Endothelial cell of hepatic sinusoid (primary cell): Measurements from ENCODE around the gene C11orf68.

ENCODE experiments used
- in situ Hi-C: cut with HindIII; loops from 2 replicates; pipeline ENCODE4 v1.10.0; 2017; ENCODE audit warnings: low sequenced_read_pairs

C11orf68 gene

GRCh38 chr11:65915101-65915820 lies 3.6 kb downstream of the C11orf68 start:
- in situ Hi-C loops, result no loop called here

GRCh38 chr11:65912845-65913244 lies 6.0 kb downstream of the C11orf68 start:
- in situ Hi-C loops, result no loop called here

- in situ Hi-C loops, result no loop called here
These were observed 6.9 kb downstream of the C11orf68 start for GRCh38 chr11:65911682-65912568.

GRCh38 chr11:65907878-65908277 lies 11.0 kb downstream of the C11orf68 start:
- in situ Hi-C loops, result no loop called here

GRCh38 chr11:65906602-65907001 lies 12.3 kb downstream of the C11orf68 start:
- in situ Hi-C loops, result no loop called here

- in situ Hi-C loops, result no loop called here
These were observed 15.1 kb downstream of the C11orf68 start for GRCh38 chr11:65903715-65904114.

- in situ Hi-C loops, result no loop called here
These were observed 15.8 kb downstream of the C11orf68 start for GRCh38 chr11:65903068-65903481.

GRCh38 chr11:65900899-65901180 lies 18.0 kb downstream of the C11orf68 start:
- in situ Hi-C loops, result no loop called here

- in situ Hi-C loops, result no loop called here
These were observed 18.6 kb downstream of the C11orf68 start, which contains the start of gene FOSL1 for GRCh38 chr11:65900125-65900898. FOSL1 (minus strand) TSS chr11:65900388; CDS start chr11:65900339, 49 bp downstream.

- in situ Hi-C loops, result loop anchor here (5.0 to 10.0 kb wide), 2 partner anchors 38 to 265 kb away; partner anchors contain the start of gene SIPA1
These were observed 19.3 kb downstream of the C11orf68 start for GRCh38 chr11:65899356-65900124.

GRCh38 chr11:65898656-65899355 lies 20.1 kb downstream of the C11orf68 start:
- in situ Hi-C loops, result loop anchor here (5.0 to 10.0 kb wide), 2 partner anchors 38 to 264 kb away; partner anchors contain the start of gene SIPA1

GRCh38 chr11:65897020-65897471 lies 21.8 kb downstream of the C11orf68 start:
- in situ Hi-C loops, result loop anchor here (5.0 to 10.0 kb wide), 2 partner anchors 40 to 262 kb away; partner anchors contain the start of gene SIPA1

- in situ Hi-C loops, result loop anchor here (5.0 to 10.0 kb wide), 2 partner anchors 41 to 262 kb away; partner anchors contain the start of gene SIPA1
These were observed 22.5 kb downstream of the C11orf68 start for GRCh38 chr11:65896034-65896999.

GRCh38 chr11:65895482-65895981 lies 23.3 kb downstream of the C11orf68 start:
- in situ Hi-C loops, result loop anchor here (5.0 to 10.0 kb wide), 2 partner anchors 42 to 261 kb away; partner anchors contain the start of gene SIPA1

- in situ Hi-C loops, result loop anchor here (10.0 kb wide), 1 partner anchor 259 kb away; the partner anchor contains the start of gene SIPA1
These were observed 24.7 kb downstream of the C11orf68 start for GRCh38 chr11:65894034-65894591.

GRCh38 chr11:65892661-65893317 lies 26.1 kb downstream of the C11orf68 start:
- in situ Hi-C loops, result loop anchor here (10.0 kb wide), 1 partner anchor 258 kb away; the partner anchor contains the start of gene SIPA1

- in situ Hi-C loops, result loop anchor here (10.0 kb wide), 1 partner anchor 257 kb away; the partner anchor contains the start of gene SIPA1
These were observed 26.7 kb downstream of the C11orf68 start for GRCh38 chr11:65892137-65892540.
